H1 (cell line): ENCODE measurements around the gene DGKD. TPM values are rescaled to one million over a fixed set of nuclear protein-coding genes. Genes with fewer than 3 reads are reported as not detected.

Experiments
- polyA plus RNA-seq, 7 experiments: library from polyadenylated mRNA; depleted of rRNA in 3 of 7; stranded (reverse) in 5 of 7; unstranded in 2 of 7; fragments of >200 nt in 5 of 7; fragments of 200-250 nt in 2 of 7; gene quantifications; 1 replicate in 5 of 7; 2 replicates in 1 of 7; 4 replicates in 1 of 7; pipeline versions ENCODE4 v1.2.1 to v1.2.3, GENCODE V29; 2011 to 2013; ENCODE audit warnings: missing spikeins in 2 of 7, mixed read lengths in 2 of 7
- total RNA-seq: library from RNA; stranded (reverse); fragmentation: NEBNext Ultra II Directional; extraction: Animal tissue kit (Norgen Biotek cat#: 25700); gene quantifications from 2 replicates; pipeline ENCODE4 v1.2.1, GENCODE V29; 2021
- TF ChIP-seq, protein P1 (sequence below), 3 experiments: IDR thresholded peaks; 1 replicate in 2 of 3; 2 replicates in 1 of 3; pipeline versions ENCODE4 v1.5.1 to v1.6.1; 2011; ENCODE audit warnings: low read length in 3 of 3, mild to moderate bottlenecking in 3 of 3, inconsistent platforms in 2 of 3, low read depth in 1 of 3, moderate library complexity in 1 of 3; ENCODE audit not compliant: insufficient read depth in 1 of 3; ENCODE audit errors: control extremely low read depth in 1 of 3

The DGKD gene
- total and polyA plus RNA-seq, 2 of the 8 experiments (the other 6 are each of a cell fraction or from before 2014, with no cell fraction given): 7.7 to 30.9 TPM

DNA sequence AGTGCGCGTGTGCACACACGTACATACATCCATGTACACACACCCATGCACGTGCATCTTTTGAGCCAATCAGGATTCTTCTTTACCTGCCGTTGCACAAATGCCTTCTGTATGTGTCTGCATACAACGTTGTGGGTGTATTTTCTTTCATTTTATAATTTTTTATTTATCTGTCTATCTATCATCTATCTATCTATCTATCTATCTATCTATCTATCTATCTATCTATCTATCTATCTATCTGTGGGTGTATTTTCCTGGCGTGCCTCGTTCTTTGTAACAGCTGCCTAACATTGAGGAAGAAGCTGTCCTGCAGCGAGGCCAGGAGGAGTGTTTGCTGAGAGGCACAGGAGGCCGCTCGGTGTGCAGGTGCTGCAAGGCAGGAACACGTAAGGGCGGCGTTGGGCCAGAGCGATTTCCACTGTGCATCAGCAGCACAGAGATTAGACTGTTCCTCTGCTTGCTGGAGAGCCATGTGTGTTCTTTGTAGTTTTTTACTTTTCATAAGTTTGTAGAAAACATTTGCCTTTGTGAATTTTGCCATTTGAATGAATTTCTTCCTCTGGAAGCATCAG, 84.4 kb downstream of the DGKD start (continued):
- TF ChIP-seq, protein P1, sequence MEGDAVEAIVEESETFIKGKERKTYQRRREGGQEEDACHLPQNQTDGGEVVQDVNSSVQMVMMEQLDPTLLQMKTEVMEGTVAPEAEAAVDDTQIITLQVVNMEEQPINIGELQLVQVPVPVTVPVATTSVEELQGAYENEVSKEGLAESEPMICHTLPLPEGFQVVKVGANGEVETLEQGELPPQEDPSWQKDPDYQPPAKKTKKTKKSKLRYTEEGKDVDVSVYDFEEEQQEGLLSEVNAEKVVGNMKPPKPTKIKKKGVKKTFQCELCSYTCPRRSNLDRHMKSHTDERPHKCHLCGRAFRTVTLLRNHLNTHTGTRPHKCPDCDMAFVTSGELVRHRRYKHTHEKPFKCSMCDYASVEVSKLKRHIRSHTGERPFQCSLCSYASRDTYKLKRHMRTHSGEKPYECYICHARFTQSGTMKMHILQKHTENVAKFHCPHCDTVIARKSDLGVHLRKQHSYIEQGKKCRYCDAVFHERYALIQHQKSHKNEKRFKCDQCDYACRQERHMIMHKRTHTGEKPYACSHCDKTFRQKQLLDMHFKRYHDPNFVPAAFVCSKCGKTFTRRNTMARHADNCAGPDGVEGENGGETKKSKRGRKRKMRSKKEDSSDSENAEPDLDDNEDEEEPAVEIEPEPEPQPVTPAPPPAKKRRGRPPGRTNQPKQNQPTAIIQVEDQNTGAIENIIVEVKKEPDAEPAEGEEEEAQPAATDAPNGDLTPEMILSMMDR (IDR thresholded peaks at IDR 0.05; ENCODE audit: control extremely low read depth in 1 of 3, insufficient read depth in 1 of 3, low read depth in 1 of 3, low read length in 3 of 3): no peak
